OCI-LY1 (cell line): ENCODE measurements around the gene BTK.

ENCODE experiments used
- H2AFZ ChIP-seq: fragments of 200-600 bp; sonication (generic), shearing (Covaris generic); 2 replicates; pipeline ENCODE4 v1.6.0; 2014; ENCODE audit warnings: antibody characterized with exemption, mild to moderate bottlenecking, low read length
- H3F3A ChIP-seq: fragments of 200-600 bp; sonication (generic), shearing (Covaris generic); 2 replicates; pipeline ENCODE4 v1.6.0; 2014; ENCODE audit warnings: mild to moderate bottlenecking, antibody characterized with exemption, low read length, moderate library complexity; ENCODE audit not compliant: insufficient read depth
- H3K27ac ChIP-seq: fragments of 200-600 bp; sonication (generic); 2 replicates; pipeline ENCODE4 v1.5.1; 2014; ENCODE audit warnings: low read length, mixed run types, mild to moderate bottlenecking, low read depth; ENCODE audit not compliant: poor library complexity, severe bottlenecking
- H3K27me3 ChIP-seq: fragments of 200-600 bp; sonication (generic); 2 replicates; pipeline ENCODE4 v1.6.0; 2014; ENCODE audit warnings: antibody characterized with exemption, mild to moderate bottlenecking, low read length, moderate library complexity; ENCODE audit not compliant: insufficient read depth
- H3K36me3 ChIP-seq: fragments of 200-600 bp; sonication (generic); 2 replicates; pipeline ENCODE4 v1.6.1; 2014; ENCODE audit warnings: mild to moderate bottlenecking, antibody characterized with exemption, low read length, moderate library complexity, mixed read lengths; ENCODE audit not compliant: insufficient read depth
- H3K4me1 ChIP-seq: fragments of 200-600 bp; sonication (generic); 2 replicates; pipeline ENCODE4 v1.5.1; 2014; ENCODE audit warnings: mild to moderate bottlenecking, low read length, moderate library complexity; ENCODE audit not compliant: insufficient read depth, severe bottlenecking
- H3K4me2 ChIP-seq: fragments of 200-600 bp; sonication (generic), shearing (Covaris generic); 2 replicates; pipeline ENCODE4 v1.6.1; 2014; ENCODE audit warnings: low read length
- H3K4me3 ChIP-seq: fragments of 200-600 bp; sonication (generic); 2 replicates; pipeline ENCODE4 v1.5.1; 2014; ENCODE audit warnings: low read length, low read depth, mild to moderate bottlenecking, mixed read lengths; ENCODE audit not compliant: poor library complexity, severe bottlenecking
- H3K79me2 ChIP-seq: fragments of 200-600 bp; shearing (Covaris generic); 2 replicates; pipeline ENCODE4 v1.6.1; 2016; ENCODE audit warnings: mixed run types, low read length, mixed read lengths; ENCODE audit not compliant: insufficient read depth
- H3K9ac ChIP-seq: fragments of 200-600 bp; sonication (generic), shearing (Covaris generic); 2 replicates; pipeline ENCODE4 v1.6.1; 2014; ENCODE audit warnings: mild to moderate bottlenecking, low read length, mixed read lengths
- H3K9me2 ChIP-seq: fragments of 200-600 bp; sonication (generic), shearing (Covaris generic); 2 replicates; pipeline ENCODE4 v1.6.1; 2014; ENCODE audit warnings: low read depth, mild to moderate bottlenecking, low read length, mixed read lengths
- H3K9me3 ChIP-seq: fragments of 200-600 bp; shearing (Covaris generic); 2 replicates; pipeline ENCODE4 v1.6.1; 2014; ENCODE audit warnings: low read length, mixed read lengths
- H4K20me1 ChIP-seq: fragments of 200-600 bp; sonication (generic), shearing (Covaris generic); 2 replicates; pipeline ENCODE4 v1.6.0; 2016; ENCODE audit warnings: mild to moderate bottlenecking, low read length; ENCODE audit not compliant: insufficient read depth
- EZH2 ChIP-seq: fragments of 200-600 bp; sonication (generic), shearing (Covaris generic); IDR thresholded peaks from 2 replicates; pipeline ENCODE4 v1.8.0; 2017; ENCODE audit warnings: borderline replicate concordance, mixed run types, mild to moderate bottlenecking, antibody characterized with exemption, low read length, moderate library complexity, mixed read lengths
- TF ChIP-seq, protein P1 (sequence below): fragments of 200-600 bp; sonication (generic), shearing (Covaris generic); IDR thresholded peaks from 2 replicates; pipeline ENCODE4 v1.5.1; 2017; ENCODE audit warnings: mild to moderate bottlenecking, antibody characterized with exemption, low read length, moderate library complexity, mixed read lengths

The BTK gene

GRCh38 chrX:101303790-101304189, 82.2 kb downstream of the BTK start:
- H3K4me3 ChIP-seq = no peak overlapping the region
- no peaks in the 10 kb centered on the region for H4K20me1 ChIP-seq
- H3K79me2 ChIP-seq = no peaks in the 10 kb centered on the region
- no peak overlapping the region for H3K4me2 ChIP-seq
- H3K9me3 ChIP-seq = no peaks in the 10 kb centered on the region
- H3K27ac ChIP-seq = no peak overlapping the region
- no peaks in the 10 kb centered on the region for H3K9me2 ChIP-seq
- H3K4me1 ChIP-seq = no peaks in the 10 kb centered on the region
- H3K9ac ChIP-seq = no peak overlapping the region
- no peak overlapping the region for H2AFZ ChIP-seq
- no peaks in the 10 kb centered on the region for H3K36me3 ChIP-seq
- TF ChIP-seq EZH2 = no peak
- TF ChIP-seq, protein P1, sequence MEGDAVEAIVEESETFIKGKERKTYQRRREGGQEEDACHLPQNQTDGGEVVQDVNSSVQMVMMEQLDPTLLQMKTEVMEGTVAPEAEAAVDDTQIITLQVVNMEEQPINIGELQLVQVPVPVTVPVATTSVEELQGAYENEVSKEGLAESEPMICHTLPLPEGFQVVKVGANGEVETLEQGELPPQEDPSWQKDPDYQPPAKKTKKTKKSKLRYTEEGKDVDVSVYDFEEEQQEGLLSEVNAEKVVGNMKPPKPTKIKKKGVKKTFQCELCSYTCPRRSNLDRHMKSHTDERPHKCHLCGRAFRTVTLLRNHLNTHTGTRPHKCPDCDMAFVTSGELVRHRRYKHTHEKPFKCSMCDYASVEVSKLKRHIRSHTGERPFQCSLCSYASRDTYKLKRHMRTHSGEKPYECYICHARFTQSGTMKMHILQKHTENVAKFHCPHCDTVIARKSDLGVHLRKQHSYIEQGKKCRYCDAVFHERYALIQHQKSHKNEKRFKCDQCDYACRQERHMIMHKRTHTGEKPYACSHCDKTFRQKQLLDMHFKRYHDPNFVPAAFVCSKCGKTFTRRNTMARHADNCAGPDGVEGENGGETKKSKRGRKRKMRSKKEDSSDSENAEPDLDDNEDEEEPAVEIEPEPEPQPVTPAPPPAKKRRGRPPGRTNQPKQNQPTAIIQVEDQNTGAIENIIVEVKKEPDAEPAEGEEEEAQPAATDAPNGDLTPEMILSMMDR = no peak
- no peaks in the 10 kb centered on the region for H3F3A ChIP-seq
- H3K27me3 ChIP-seq = no peaks in the 10 kb centered on the region
